Lower leg skin (tissue), 3 donors: ENCODE results near the gene NF1.
"Not testable (repeated sequence)": the region's sequence is repeated elsewhere in the genome, so short reads cannot be mapped to it uniquely, and the experiment has no call there.

ENCODE experiments used
- CTCF ChIP-seq, 3 donors: fragments of 450-650 bp; IDR thresholded peaks; one replicate each; pipeline ENCODE4 v1.5.1; 2016; ENCODE audit warnings: antibody characterized with exemption in 3 of 3, mild to moderate bottlenecking in 3 of 3, moderate library complexity in 2 of 3
- POLR2A ChIP-seq, 2 donors: fragments of 450-650 bp; IDR thresholded peaks; one replicate each; pipeline ENCODE4 v1.6.1; 2016 to 2017; ENCODE audit warnings: antibody characterized with exemption in 2 of 2, mild to moderate bottlenecking in 1 of 2, moderate library complexity in 1 of 2

- not testable (repeated sequence) for TF ChIP-seq CTCF, POLR2A (IDR thresholded peaks at IDR 0.05)
Observed at GRCh38 chr17:31287932-31288331, 193.2 kb downstream of the NF1 start.
